ENCODE results near the gene LSMEM2. TPM values are rescaled to one million over a fixed set of nuclear protein-coding genes. Genes with fewer than 3 reads are reported as not detected.
A peak's percentile ranks its signal among the peaks of the same experiment; 100 is the strongest.

The LSMEM2 gene
- total and polyA plus RNA-seq, 9 of the 15 experiments (the other 6 are each of a cell fraction or from before 2014, with no cell fraction given), result not detected

- TF ChIP-seq CHD7 (IDR thresholded peaks at IDR 0.05; ENCODE audit: low read depth, low read length) (no peak), HNRNPK (IDR thresholded peaks at IDR 0.05; ENCODE audit: low read depth, low read length, poor library complexity, severe bottlenecking) (no peak), RNF2 (IDR thresholded peaks at IDR 0.05) (peak; percentile 89; the same call in 1 of the 2 replicates), POLR2AphosphoS2 (IDR thresholded peaks at IDR 0.05; ENCODE audit: low read length) (no peak), TBP (optimal IDR thresholded peaks at IDR 0.05; ENCODE audit: low read depth, low read length) (peak; percentile 27), SIN3B (IDR thresholded peaks at IDR 0.05; ENCODE audit: low read depth) (0 out of 2 replicates have a peak, but pooled peaks have one; percentile 36), PHF8 (IDR thresholded peaks at IDR 0.05; ENCODE audit: borderline replicate concordance, low read length) (peak; percentile 66; the same call in 1 of the 2 replicates), ZFX (CRISPR knock-in tag; IDR thresholded peaks at IDR 0.05) (peak; percentile 70; the same call in 1 of the 2 replicates), RBM25 (IDR thresholded peaks at IDR 0.05; ENCODE audit: low read depth, low read length, severe bottlenecking) (peak; percentile 31), SIX5 (IDR thresholded peaks at IDR 0.05; ENCODE audit: borderline replicate concordance in 1 of 2, insufficient read depth in 1 of 2, low read depth in 1 of 2, low read length in 2 of 2) (peak; percentile 17 to 36; a peak in 2 of 4 replicates), MNT (conservative IDR thresholded peaks at IDR 0.05) (peak; percentile 77 to 87), ZBED1 (IDR thresholded peaks at IDR 0.05) (no peak), MAZ (CRISPR knock-in tag; conservative IDR thresholded peaks at IDR 0.05 in 1 of 2, IDR thresholded peaks at IDR 0.05 in 1 of 2) (peak; percentile 27 to 80; a peak in 3 of 4 replicates), KDM4B (IDR thresholded peaks at IDR 0.05; ENCODE audit: borderline replicate concordance in 2 of 2, low read depth in 1 of 2) (peak in 1 of 2 experiments; percentile 64; a peak in 1 of 4 replicates)
Measured at GRCh38 chr3:50321336-50322114, 42.6 kb downstream of the LSMEM2 start (continued).
